Measurements from ENCODE around the gene NPAS2.

NPAS2 gene

GRCh38 chr2:100855084-100855483, 35.1 kb downstream of the NPAS2 start:
- no peak for DNase-seq (ENCODE audit: low read depth)

GRCh38 chr2:100855606-100856005, 35.7 kb downstream of the NPAS2 start:
- DNase-seq (ENCODE audit: low read depth): peak; percentile 30

GRCh38 chr2:100856732-100857131, 36.8 kb downstream of the NPAS2 start:
- no peak for DNase-seq (ENCODE audit: low read depth)

- DNase-seq (ENCODE audit: low read depth): no peak
Observed at GRCh38 chr2:100857341-100857740, 37.4 kb downstream of the NPAS2 start.

GRCh38 chr2:100857915-100858314, 38.0 kb downstream of the NPAS2 start:
- peak; percentile 100 for DNase-seq (ENCODE audit: low read depth)

- DNase-seq (ENCODE audit: low read depth): no peak
Observed at GRCh38 chr2:100859902-100860301, 40.0 kb downstream of the NPAS2 start.

- no peak for DNase-seq (ENCODE audit: low read depth)
Observed at GRCh38 chr2:100861340-100861739, 41.4 kb downstream of the NPAS2 start.

GRCh38 chr2:100862081-100862480, 42.1 kb downstream of the NPAS2 start:
- DNase-seq (ENCODE audit: low read depth): no peak

- peak; percentile 79 for DNase-seq (ENCODE audit: low read depth)
Observed at GRCh38 chr2:100865816-100866460, 46.0 kb downstream of the NPAS2 start.

- DNase-seq (ENCODE audit: low read depth): no peak
Observed at GRCh38 chr2:100868083-100868482, 48.1 kb downstream of the NPAS2 start.

- DNase-seq (ENCODE audit: low read depth): no peak
Observed at GRCh38 chr2:100869120-100869519, 49.2 kb downstream of the NPAS2 start.

- DNase-seq (ENCODE audit: low read depth): no peak
Observed at GRCh38 chr2:100870652-100871531, 51.0 kb downstream of the NPAS2 start.

- no peak for DNase-seq (ENCODE audit: low read depth)
Observed at GRCh38 chr2:100875516-100876230, 55.7 kb downstream of the NPAS2 start.

GRCh38 chr2:100876231-100876860, 56.4 kb downstream of the NPAS2 start:
- no peak for DNase-seq (ENCODE audit: low read depth)

- peak; percentile 84 for DNase-seq (ENCODE audit: low read depth)
Observed at GRCh38 chr2:100877555-100877954, 57.6 kb downstream of the NPAS2 start.

GRCh38 chr2:100878000-100878791, 58.3 kb downstream of the NPAS2 start:
- no peak for DNase-seq (ENCODE audit: low read depth)

- DNase-seq (ENCODE audit: low read depth): no peak
Observed at GRCh38 chr2:100879296-100879695, 59.4 kb downstream of the NPAS2 start.

GRCh38 chr2:100880036-100880435, 60.1 kb downstream of the NPAS2 start:
- DNase-seq (ENCODE audit: low read depth): no peak

- no peak for DNase-seq (ENCODE audit: low read depth)
Observed at GRCh38 chr2:100880730-100881129, 60.8 kb downstream of the NPAS2 start.

GRCh38 chr2:100882645-100883613, 63.0 kb downstream of the NPAS2 start:
- peak; percentile 53 for DNase-seq (ENCODE audit: low read depth)
